HepG2 (cell line): ENCODE results near the gene PALM. TPM values are rescaled to one million over a fixed set of nuclear protein-coding genes. Genes with fewer than 3 reads are reported as not detected.

ENCODE experiments used
- HES4 ChIP-seq: sonication (generic); formaldehyde crosslinking; IDR thresholded peaks from 2 replicates; pipeline ENCODE4 v1.9.0; 2021; ENCODE audit warnings: mild to moderate bottlenecking, missing genetic modification reagents, borderline replicate concordance
- HNF4A ChIP-seq: sonication (generic); formaldehyde crosslinking; IDR thresholded peaks from 2 replicates; pipeline ENCODE4 v1.4.0; 2020; ENCODE audit warnings: missing genetic modification reagents
- HOXA9 ChIP-seq: sonication (generic); formaldehyde crosslinking; IDR thresholded peaks from 2 replicates; pipeline ENCODE4 v1.8.1; 2022; ENCODE audit warnings: missing genetic modification reagents, mild to moderate bottlenecking, moderate library complexity, borderline replicate concordance
- KDM5B ChIP-seq: sonication (generic); formaldehyde crosslinking; IDR thresholded peaks from 2 replicates; pipeline ENCODE4 v1.4.0; 2020; ENCODE audit warnings: missing genetic modification reagents, mild to moderate bottlenecking, borderline replicate concordance
- KLF13 ChIP-seq: sonication (generic); formaldehyde crosslinking; IDR thresholded peaks from 2 replicates; pipeline ENCODE4 v1.4.0; 2020; ENCODE audit warnings: mild to moderate bottlenecking, missing genetic modification reagents
- MTF2 ChIP-seq: sonication (generic); formaldehyde crosslinking; IDR thresholded peaks from 2 replicates; pipeline ENCODE4 v1.5.0; 2020; ENCODE audit warnings: missing genetic modification reagents, borderline replicate concordance
- NFYC ChIP-seq: IDR thresholded peaks from 2 replicates; pipeline ENCODE4 v1.6.1; 2016; ENCODE audit warnings: missing genetic modification reagents, missing compliant biosample characterization
- RAD21 ChIP-seq: fragments of 450-650 bp; formaldehyde crosslinking; IDR thresholded peaks from 2 replicates; pipeline ENCODE4 v1.5.0; 2020; ENCODE audit warnings: mild to moderate bottlenecking
- RBAK ChIP-seq: sonication (generic); formaldehyde crosslinking; IDR thresholded peaks from 2 replicates; pipeline ENCODE4 v1.5.1; 2020; ENCODE audit warnings: mild to moderate bottlenecking, missing genetic modification reagents
- RXRA ChIP-seq: sonication (generic); formaldehyde crosslinking; IDR thresholded peaks from 2 replicates; pipeline ENCODE4 v1.5.1; 2020; ENCODE audit warnings: missing genetic modification reagents
- TCF7 ChIP-seq: sonication (generic); IDR thresholded peaks from 2 replicates; pipeline ENCODE4 v1.6.1; 2016; ENCODE audit warnings: antibody characterized with exemption, low read depth
- ZBTB7B ChIP-seq: sonication (generic); formaldehyde crosslinking; IDR thresholded peaks from 2 replicates; pipeline ENCODE4 v1.4.0; 2020; ENCODE audit warnings: missing genetic modification reagents
- ZKSCAN1 ChIP-seq: fragments of 150-350 bp; IDR thresholded peaks from 2 replicates; pipeline ENCODE4 v1.6.1; 2014; ENCODE audit warnings: low read length
- ZNF121 ChIP-seq: sonication (generic); formaldehyde crosslinking; IDR thresholded peaks from 2 replicates; pipeline ENCODE4 v1.5.0; 2020; ENCODE audit warnings: mild to moderate bottlenecking, missing genetic modification reagents
- ZNF3 ChIP-seq: IDR thresholded peaks from 2 replicates; pipeline ENCODE4 v1.7.0; 2017; ENCODE audit warnings: inconsistent platforms
- ZNF335 ChIP-seq: sonication (generic); formaldehyde crosslinking; IDR thresholded peaks from 2 replicates; pipeline ENCODE4 v1.4.0; 2020; ENCODE audit warnings: missing genetic modification reagents
- ZNF605 ChIP-seq: sonication (generic); formaldehyde crosslinking; IDR thresholded peaks from 2 replicates; pipeline ENCODE4 v1.8.0; 2022; ENCODE audit warnings: mild to moderate bottlenecking, missing genetic modification reagents
- ZNF7 ChIP-seq: IDR thresholded peaks from 2 replicates; pipeline ENCODE4 v1.6.1; 2016; ENCODE audit warnings: missing biosample characterization, missing genetic modification reagents
- ZNF749 ChIP-seq: sonication (generic); formaldehyde crosslinking; IDR thresholded peaks from 2 replicates; pipeline ENCODE4 v1.8.0; 2022; ENCODE audit warnings: mild to moderate bottlenecking, missing genetic modification reagents, moderate library complexity, borderline replicate concordance
- ZNF75D ChIP-seq: sonication (generic); formaldehyde crosslinking; IDR thresholded peaks from 2 replicates; pipeline ENCODE4 v1.8.1; 2023; ENCODE audit warnings: missing genetic modification reagents, mild to moderate bottlenecking, borderline replicate concordance
- ZNF782 ChIP-seq: sonication (generic); formaldehyde crosslinking; IDR thresholded peaks from 2 replicates; pipeline ENCODE4 v1.4.0; 2020; ENCODE audit warnings: missing genetic modification reagents, mild to moderate bottlenecking, borderline replicate concordance
- ZNF792 ChIP-seq: IDR thresholded peaks from 2 replicates; pipeline ENCODE4 v1.6.1; 2016
- ZSCAN22 ChIP-seq: sonication (generic); formaldehyde crosslinking; IDR thresholded peaks from 2 replicates; pipeline ENCODE4 v1.4.0; 2020; ENCODE audit warnings: mild to moderate bottlenecking, missing genetic modification reagents
- polyA plus RNA-seq, 8 experiments: library from polyadenylated mRNA; depleted of rRNA in 3 of 8; stranded (reverse) in 7 of 8; unstranded in 1 of 8; fragments of >200 nt; fragmentation: Illumina TruSeq in 4 of 8; extraction: Trizol in 4 of 8; gene quantifications; 2 replicates each; pipeline versions ENCODE4 v1.2.1 to v1.2.3, GENCODE V29; 2011 to 2016; ENCODE audit warnings: low read depth in 4 of 8, missing spikeins in 1 of 8, mixed read lengths in 1 of 8; ENCODE audit not compliant: insufficient read depth in 1 of 8
- total RNA-seq, 5 experiments: library from RNA; depleted of rRNA; stranded (reverse); fragments of >200 nt; fragmentation: Illumina TruSeq; extraction: Trizol; gene quantifications; 2 replicates each; pipeline ENCODE4 v1.2.3, GENCODE V29; 2016; ENCODE audit warnings: low read depth in 1 of 5
- TF ChIP-seq, protein P1 (sequence below): sonication (generic); formaldehyde crosslinking; IDR thresholded peaks from 2 replicates; pipeline ENCODE4 v1.8.1; 2023; ENCODE audit warnings: mild to moderate bottlenecking, missing genetic modification reagents
- TF ChIP-seq, protein P2 (sequence below): sonication (generic); formaldehyde crosslinking; IDR thresholded peaks from 2 replicates; pipeline ENCODE4 v1.4.0; 2020; ENCODE audit warnings: mild to moderate bottlenecking, missing genetic modification reagents
- TF ChIP-seq, protein P3 (sequence below): sonication (generic); formaldehyde crosslinking; IDR thresholded peaks from 2 replicates; pipeline ENCODE4 v1.5.1; 2020; ENCODE audit warnings: missing genetic modification reagents, mild to moderate bottlenecking, borderline replicate concordance
- TF ChIP-seq, protein P4 (sequence below), 2 experiments: sonication (generic) in 1 of 2; formaldehyde crosslinking in 1 of 2; IDR thresholded peaks; 2 replicates each; pipeline versions ENCODE4 v1.5.1 to v1.6.1; 2011 to 2020; ENCODE audit warnings: borderline replicate concordance in 1 of 2, low read depth in 1 of 2, low read length in 1 of 2, mild to moderate bottlenecking in 1 of 2, missing genetic modification reagents in 1 of 2, moderate library complexity in 1 of 2

PALM gene
- total and polyA plus RNA-seq, 2 of the 13 experiments (the other 11 are each of a cell fraction or from before 2014, with no cell fraction given): 4.0 to 9.7 TPM

DNA sequence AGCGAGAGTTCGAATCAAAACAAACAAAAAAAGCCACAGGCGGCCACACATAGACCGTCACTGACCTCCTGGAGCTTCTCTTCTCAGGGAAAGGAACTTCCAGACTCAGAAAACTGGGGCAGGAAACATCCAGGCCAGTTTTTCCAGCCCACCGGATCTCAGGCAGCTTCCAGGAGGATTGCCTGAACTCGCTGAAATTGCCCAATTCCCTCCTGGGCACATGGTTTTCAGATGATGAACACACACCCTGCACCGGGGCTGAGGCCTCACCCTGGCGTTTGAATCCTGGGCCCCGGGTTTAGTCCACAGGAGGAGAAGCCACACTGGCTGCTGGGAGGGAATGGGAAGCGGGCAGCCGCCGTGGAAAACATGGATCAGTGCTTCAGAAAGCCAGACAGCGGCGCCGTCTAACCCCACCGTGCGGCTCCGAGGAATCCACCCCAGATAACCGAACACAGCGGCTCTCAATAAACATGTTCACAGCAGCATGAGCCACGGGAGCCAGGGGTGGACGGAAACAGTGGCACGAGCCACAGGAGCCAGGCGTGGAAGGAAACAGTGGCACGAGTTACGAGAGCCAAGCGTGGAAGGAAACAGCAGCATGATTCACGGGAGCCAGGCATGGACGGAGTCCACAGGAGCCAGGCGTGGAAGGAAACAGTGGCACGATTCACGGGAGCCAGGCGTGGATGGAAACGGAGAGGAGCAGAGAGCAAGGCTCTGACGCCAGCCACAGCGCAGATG is 70.3 kb downstream of the PALM start (continued):
- TF ChIP-seq, protein P1, sequence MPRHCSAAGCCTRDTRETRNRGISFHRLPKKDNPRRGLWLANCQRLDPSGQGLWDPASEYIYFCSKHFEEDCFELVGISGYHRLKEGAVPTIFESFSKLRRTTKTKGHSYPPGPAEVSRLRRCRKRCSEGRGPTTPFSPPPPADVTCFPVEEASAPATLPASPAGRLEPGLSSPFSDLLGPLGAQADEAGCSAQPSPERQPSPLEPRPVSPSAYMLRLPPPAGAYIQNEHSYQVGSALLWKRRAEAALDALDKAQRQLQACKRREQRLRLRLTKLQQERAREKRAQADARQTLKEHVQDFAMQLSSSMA (CRISPR knock-in tag): peak; percentile 76
- no peak for TF ChIP-seq ZKSCAN1
- peak; percentile 54; the same call in 1 of the 2 replicates for TF ChIP-seq ZNF749
- no peak for TF ChIP-seq ZSCAN22
- no peak for TF ChIP-seq ZNF75D (CRISPR knock-in tag)
- peak; percentile 89 for TF ChIP-seq ZNF335
- TF ChIP-seq, protein P2, sequence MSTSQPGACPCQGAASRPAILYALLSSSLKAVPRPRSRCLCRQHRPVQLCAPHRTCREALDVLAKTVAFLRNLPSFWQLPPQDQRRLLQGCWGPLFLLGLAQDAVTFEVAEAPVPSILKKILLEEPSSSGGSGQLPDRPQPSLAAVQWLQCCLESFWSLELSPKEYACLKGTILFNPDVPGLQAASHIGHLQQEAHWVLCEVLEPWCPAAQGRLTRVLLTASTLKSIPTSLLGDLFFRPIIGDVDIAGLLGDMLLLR (CRISPR knock-in tag): no peak; the same call in 1 of the 2 replicates
- no peak for TF ChIP-seq HOXA9 (CRISPR knock-in tag)
- TF ChIP-seq ZBTB7B: peak; percentile 78
- no peak for TF ChIP-seq MTF2
- no peak for TF ChIP-seq RBAK
- peak; percentile 42; the same call in 1 of the 2 replicates for TF ChIP-seq HNF4A (CRISPR knock-in tag)
- TF ChIP-seq KLF13: no peak
- TF ChIP-seq ZNF7 (CRISPR knock-in tag): no peak
- 0 out of 2 replicates have a peak, but pooled peaks have one; percentile 53 for TF ChIP-seq ZNF121 (CRISPR knock-in tag)
- TF ChIP-seq ZNF792 (CRISPR knock-in tag): peak; percentile 82; the same call in 1 of the 2 replicates
- TF ChIP-seq, protein P3, sequence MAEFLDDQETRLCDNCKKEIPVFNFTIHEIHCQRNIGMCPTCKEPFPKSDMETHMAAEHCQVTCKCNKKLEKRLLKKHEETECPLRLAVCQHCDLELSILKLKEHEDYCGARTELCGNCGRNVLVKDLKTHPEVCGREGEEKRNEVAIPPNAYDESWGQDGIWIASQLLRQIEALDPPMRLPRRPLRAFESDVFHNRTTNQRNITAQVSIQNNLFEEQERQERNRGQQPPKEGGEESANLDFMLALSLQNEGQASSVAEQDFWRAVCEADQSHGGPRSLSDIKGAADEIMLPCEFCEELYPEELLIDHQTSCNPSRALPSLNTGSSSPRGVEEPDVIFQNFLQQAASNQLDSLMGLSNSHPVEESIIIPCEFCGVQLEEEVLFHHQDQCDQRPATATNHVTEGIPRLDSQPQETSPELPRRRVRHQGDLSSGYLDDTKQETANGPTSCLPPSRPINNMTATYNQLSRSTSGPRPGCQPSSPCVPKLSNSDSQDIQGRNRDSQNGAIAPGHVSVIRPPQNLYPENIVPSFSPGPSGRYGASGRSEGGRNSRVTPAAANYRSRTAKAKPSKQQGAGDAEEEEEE (CRISPR knock-in tag): no peak
- no peak for TF ChIP-seq HES4 (CRISPR knock-in tag)
- TF ChIP-seq RAD21: 0 out of 2 replicates have a peak, but pooled peaks have one; percentile 10
- TF ChIP-seq TCF7: no peak
- TF ChIP-seq RXRA (CRISPR knock-in tag): no peak
- no peak for TF ChIP-seq ZNF3
- peak; percentile 40; the same call in 1 of the 2 replicates for TF ChIP-seq NFYC (CRISPR knock-in tag)
- TF ChIP-seq, protein P4, sequence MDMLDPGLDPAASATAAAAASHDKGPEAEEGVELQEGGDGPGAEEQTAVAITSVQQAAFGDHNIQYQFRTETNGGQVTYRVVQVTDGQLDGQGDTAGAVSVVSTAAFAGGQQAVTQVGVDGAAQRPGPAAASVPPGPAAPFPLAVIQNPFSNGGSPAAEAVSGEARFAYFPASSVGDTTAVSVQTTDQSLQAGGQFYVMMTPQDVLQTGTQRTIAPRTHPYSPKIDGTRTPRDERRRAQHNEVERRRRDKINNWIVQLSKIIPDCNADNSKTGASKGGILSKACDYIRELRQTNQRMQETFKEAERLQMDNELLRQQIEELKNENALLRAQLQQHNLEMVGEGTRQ (IDR thresholded peaks at IDR 0.05; ENCODE audit: low read depth, low read length): no peak
- TF ChIP-seq, protein P4 (CRISPR knock-in tag; IDR thresholded peaks at IDR 0.05; ENCODE audit: borderline replicate concordance): no peak
- peak; percentile 61; the same call in 1 of the 2 replicates for TF ChIP-seq KDM5B (CRISPR knock-in tag)
- TF ChIP-seq ZNF782 (CRISPR knock-in tag): peak; percentile 54; the same call in 1 of the 2 replicates
- TF ChIP-seq ZNF605 (CRISPR knock-in tag): peak; percentile 49; the same call in 1 of the 2 replicates
